Activated T-cell treated with anti-CD3 and anti-CD28 coated beads for 48 hours (primary cell): ENCODE data around the gene RER1.

Source experiments
- DNase-seq: peaks from one replicate; pipeline ENCODE4 v3.0.0-alpha.2; 2020; ENCODE audit warnings: low read depth

The RER1 gene

DNA sequence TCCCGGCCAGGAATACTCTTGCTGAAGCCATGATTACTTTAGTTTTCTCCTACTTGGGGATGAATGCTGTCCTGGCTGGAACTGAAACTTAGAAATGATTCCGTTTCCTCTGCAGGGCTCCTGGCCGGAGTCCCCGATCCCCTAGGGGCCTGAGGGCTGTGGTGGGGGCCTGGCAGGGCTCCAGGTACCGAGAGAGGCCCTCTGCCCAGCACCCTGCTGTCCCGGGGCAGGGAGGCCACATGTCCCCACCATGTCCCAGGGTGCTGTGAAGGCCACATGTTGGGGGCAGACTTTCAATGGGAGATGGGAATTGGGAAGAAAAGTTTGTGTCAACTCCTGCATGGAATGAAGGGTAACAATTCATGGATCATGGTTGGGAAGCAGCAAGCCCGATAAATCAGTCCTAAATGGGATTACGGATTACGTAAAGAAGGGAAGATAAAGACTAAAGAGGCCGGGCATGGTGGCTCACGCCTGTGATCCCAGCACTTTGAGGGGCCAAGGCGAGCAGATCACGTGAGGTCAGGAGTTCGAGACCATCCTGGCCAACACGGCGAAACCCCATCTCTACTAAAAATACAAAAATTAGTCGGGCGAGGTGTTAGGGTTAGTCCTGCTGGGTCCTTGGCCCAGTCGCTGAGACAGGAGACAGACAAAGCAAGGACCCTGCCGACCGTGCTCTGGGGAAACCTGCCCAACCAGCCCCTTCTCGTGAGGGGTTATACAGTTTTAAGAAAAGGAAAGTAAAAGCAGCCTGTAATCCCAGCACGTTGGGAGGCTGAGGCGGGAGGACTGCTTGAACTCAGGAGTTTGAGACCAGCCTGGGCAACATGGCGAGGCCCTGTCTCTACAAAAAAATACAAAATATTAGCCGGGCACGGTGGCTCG lies 37.8 kb upstream of the RER1 start:
- no peak for DNase-seq

DNA sequence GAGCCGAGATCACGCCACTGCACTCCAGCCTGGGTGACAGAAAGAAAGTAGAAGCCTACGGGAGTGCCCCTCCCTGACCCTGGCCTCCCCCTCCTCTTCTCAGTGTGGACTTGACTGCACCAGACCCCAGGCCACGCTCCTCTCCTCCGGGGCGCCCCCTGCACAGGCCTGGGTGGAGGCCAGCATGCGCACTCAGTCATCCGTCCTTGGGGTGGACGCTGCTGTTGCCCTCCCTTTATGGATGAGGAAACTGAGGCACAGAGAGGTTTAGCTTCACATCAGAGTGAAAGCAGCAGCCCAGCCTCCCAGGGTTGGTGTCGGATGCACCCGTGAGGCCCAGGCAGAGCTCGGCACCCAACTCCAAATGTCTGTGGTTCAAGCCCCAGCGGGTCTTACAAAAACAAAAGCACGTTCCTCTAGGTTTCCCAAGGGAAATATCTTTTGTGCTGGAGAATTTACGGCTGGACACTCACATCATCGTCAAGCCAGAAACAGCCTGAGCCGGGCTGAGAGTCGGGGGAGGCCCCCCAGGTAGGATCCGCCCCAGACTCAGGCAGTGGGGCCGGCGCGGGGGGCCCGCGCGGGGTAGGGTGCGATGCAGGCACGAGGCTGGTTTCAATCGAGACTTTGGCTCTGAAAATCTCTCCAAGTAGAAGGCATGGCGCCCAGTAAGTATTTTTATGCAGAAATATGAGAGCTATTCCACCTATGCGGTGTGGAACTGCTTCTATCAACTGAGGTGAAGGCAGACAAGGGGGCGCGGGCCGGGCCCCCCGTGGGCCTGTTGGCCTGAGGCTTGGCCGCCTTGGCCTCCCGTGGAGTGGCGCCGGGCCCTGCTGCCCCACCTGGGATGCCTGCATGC lies 36.9 kb upstream of the RER1 start:
- DNase-seq: no peak

DNA sequence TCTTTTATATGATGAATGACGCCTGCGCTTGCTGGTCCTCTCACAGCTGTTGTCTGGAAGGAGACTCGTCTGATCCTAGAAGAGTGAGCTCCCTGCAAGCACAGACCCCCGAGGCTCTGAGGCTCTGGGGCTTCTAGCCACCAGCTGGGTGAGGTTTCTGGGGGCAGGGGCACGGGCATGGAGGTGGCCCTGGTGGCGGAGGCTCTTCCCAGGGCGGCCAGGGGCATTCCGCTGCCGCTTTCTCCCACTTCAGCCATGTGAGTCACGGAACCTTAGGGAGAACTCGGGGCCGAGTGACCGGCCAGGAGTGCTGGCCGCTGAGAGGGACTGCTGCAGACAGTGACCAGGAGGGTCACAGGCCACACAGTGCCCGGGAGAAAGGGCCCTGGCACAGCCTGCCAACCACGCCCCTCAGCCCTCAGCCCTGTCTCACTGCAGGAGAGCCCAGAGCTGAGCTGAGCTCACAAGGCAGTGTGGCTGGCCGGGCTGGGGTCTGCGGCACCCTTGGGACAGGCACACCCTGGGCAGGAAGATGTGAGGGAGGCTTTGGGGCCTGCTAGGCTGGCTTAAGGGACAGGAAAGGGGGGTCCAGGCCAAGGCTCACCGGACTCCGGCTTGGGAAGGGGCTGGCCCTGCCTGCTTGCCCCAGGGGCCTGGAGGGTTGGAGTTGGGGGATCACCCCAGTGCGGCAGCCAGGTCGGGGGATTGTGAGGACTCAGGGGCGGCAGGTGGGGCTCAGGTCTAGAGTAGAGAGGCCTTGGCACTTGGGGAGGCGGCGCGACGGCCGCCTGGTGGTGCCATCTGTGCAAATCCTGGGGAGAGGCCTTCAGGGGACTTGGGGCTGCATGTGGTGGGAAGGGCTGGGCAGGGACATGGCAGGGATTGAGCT lies 36.0 kb upstream of the RER1 start:
- no peak for DNase-seq

- DNase-seq: no peak
Measured at GRCh38 chr1:2356401-2356800, 35.2 kb upstream of the RER1 start.

- no peak for DNase-seq
Measured at GRCh38 chr1:2356911-2357845, 34.5 kb upstream of the RER1 start.

- no peak for DNase-seq
Measured at GRCh38 chr1:2358072-2358471, 33.6 kb upstream of the RER1 start.

GRCh38 chr1:2358651-2359640 lies 32.7 kb upstream of the RER1 start:
- no peak for DNase-seq

DNA sequence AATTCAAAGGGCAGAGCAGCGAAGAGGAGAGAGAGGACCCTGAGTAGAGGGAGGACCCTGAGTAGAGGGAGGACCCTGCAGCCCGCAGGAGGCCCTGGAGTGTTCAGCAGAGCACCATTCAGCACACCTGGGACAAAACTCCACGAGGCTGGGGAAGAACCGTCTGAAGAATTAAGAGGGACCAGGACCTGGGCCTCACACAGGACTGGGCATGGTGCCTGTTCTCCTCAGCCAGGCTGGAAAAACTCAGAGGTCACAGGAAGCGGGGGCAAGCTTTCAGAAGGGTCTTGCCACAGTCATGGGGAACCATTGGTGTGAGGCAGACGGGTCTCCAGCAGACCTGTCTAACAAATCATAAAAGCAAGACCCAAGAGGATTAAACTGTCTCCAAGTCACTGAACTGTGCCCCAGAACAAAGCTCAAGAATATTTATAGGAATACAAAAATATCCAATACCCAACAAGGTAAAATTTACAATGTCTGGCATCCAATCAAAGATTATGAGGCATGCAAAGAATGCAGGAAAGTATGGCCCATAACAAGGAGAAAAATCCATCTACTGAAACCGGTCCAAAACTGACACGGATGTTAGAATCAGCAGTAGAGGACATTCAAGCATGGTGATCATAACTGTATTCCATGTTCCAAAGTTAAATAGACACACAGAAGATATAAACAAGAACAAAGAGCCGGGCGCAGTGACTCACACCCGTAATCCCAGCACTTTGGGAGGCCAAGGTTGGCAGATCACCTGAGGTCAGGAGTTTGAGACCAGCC lies 30.9 kb upstream of the RER1 start:
- no peak for DNase-seq

- DNase-seq: no peak
Measured at GRCh38 chr1:2363847-2364513, 27.7 kb upstream of the RER1 start.

GRCh38 chr1:2368053-2368744 lies 23.4 kb upstream of the RER1 start:
- no peak for DNase-seq

DNA sequence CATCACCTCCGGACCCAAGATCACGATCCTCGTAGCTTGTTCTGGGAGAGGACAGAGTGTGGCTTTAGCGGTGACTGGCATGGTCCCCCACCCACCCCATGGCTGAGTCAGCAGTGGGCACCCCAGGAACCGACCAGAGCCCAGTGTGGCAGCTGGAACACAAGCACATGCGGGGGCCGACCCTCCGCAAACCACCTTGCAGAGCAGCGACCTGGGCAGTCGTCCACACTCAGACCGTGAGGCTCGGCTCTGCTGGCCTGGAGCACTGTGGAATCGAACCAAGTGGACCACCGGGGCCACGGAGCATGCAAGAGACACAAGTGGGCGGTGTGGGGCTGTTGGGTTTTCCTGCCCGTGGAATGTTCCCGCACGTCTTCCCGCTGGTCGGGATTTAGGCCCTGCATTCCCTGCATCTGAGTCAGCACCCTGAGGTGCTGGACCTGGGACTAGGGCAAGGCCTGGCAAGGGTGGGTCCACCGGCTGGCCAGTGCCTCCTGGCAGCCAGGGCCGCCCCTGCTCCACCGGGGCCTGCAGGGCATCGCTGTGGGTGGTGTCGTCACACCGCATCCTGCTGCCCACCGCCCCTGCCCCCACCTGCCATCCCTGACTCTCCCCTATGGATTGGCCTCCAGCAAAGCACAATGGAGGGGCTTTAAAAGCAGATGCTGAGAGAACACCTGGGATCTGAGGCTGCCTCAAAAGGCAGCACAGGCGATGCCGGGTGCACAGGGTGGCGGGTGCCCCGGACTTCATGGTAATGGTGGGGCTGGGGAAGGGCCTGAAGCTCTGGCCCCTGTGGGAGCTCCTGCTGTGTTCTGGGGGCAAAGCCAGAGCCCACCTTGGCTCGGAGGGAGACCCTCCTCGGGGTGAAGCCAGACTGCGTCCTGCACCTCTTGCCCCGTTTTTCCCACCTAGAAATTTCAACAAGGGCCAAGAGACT lies 18.8 kb upstream of the RER1 start:
- DNase-seq: no peak

GRCh38 chr1:2373551-2374251 lies 17.9 kb upstream of the RER1 start:
- no peak for DNase-seq

DNA sequence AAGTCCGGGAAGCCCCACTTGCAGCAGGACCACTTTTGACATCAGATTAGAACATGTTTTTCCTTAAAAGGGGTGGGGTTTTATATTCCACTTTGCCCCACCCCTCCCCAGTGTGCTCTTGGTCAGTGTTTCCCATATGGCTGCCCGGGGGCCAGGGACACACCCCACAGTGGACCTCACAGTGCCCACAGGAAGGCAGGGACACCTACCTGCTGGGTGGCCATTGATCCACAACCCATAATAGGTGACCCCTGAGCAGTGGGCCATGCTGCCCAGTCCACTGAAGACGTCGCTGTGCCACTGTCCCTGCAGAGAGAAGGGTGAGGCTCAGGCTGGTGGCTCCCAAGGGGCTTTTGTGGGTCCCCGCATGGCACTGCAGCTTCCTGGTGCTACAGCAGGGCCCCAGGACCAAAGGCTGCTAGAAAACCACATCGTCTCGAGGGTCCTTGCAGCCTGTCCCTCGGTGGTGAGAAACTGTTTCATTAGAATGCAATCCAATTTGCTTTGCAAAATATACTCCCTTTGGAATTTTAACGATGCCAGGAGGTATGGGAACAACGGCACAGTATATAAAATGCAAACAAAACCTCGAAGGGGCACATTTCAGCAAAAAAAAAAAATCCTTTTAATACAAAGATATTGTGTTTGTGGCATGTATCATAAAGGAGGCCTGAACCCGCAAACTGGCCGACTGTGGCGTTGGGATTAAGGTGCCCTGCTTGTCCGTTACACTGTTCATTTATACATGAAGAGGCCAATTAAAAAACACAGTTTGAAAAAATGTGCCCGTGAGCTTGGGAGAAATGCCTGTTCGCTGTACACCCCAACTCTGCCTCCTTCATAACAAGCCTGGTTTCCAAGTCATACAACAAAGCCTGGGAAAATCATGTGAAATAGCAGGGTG lies 17.1 kb upstream of the RER1 start:
- DNase-seq: no peak

GRCh38 chr1:2375246-2375922 lies 16.3 kb upstream of the RER1 start:
- DNase-seq: no peak
